Breast epithelium (tissue), 4 donors: ENCODE results near the gene TMEM79. TPM values are rescaled to one million over a fixed set of nuclear protein-coding genes. Genes with fewer than 3 reads are reported as not detected.

Experiments
- DNase-seq, 2 donors: peaks; one replicate each; pipeline ENCODE4 v3.0.0-alpha.2; 2019; ENCODE audit warnings: low spot score in 2 of 2
- H3K27ac ChIP-seq, 2 donors: fragments of 200-600 bp; sonication (generic) in 1 of 2; one replicate each; pipeline ENCODE4 v1.5.1; 2016 to 2019; ENCODE audit warnings: mild to moderate bottlenecking in 1 of 2
- H3K27me3 ChIP-seq, 2 donors: fragments of 200-600 bp; sonication (generic) in 1 of 2; one replicate each; pipeline versions ENCODE4 v1.5.1 to v1.6.0; 2017 to 2019; ENCODE audit warnings: control low read depth in 1 of 2, mild to moderate bottlenecking in 1 of 2
- H3K36me3 ChIP-seq: fragments of 200-600 bp; one replicate; pipeline ENCODE4 v1.5.1; 2019
- H3K4me1 ChIP-seq, 2 donors: fragments of 200-600 bp; sonication (generic); one replicate each; pipeline ENCODE4 v1.5.1; 2016 to 2019; ENCODE audit warnings: control low read depth in 1 of 2
- H3K4me3 ChIP-seq, 3 donors: fragments of 200-600 bp; sonication (generic); 1 replicate in 2 of 3; 2 replicates in 1 of 3; pipeline ENCODE4 v1.5.1; 2016 to 2019; ENCODE audit warnings: mild to moderate bottlenecking in 3 of 3, moderate library complexity in 2 of 3
- H3K9me3 ChIP-seq, 2 donors: fragments of 200-600 bp; sonication (generic) in 1 of 2; one replicate each; pipeline ENCODE4 v1.5.1; 2016 to 2019; ENCODE audit warnings: control low read depth in 1 of 2
- POLR2A ChIP-seq: fragments of 450-650 bp; IDR thresholded peaks from one replicate; pipeline ENCODE4 v1.6.1; 2016; ENCODE audit warnings: antibody characterized with exemption, mild to moderate bottlenecking, moderate library complexity
- POLR2AphosphoS5 ChIP-seq, 3 donors: sonication (generic); formaldehyde crosslinking; IDR thresholded peaks; one replicate each; pipeline ENCODE4 v1.6.1; 2017; ENCODE audit warnings: antibody characterized with exemption in 3 of 3
- intact Hi-C: fragments of 100-400 bp; cut with DNase I; formaldehyde crosslinking; loops from one replicate; pipeline ENCODE4 v1.15.1; 2023; ENCODE audit warnings: low total_unique reads
- total RNA-seq, 3 donors: library from RNA; depleted of rRNA; stranded (reverse); fragments of >200 nt; gene quantifications; one replicate each; pipeline ENCODE4 v1.1.0, GENCODE V29; 2016
- TF ChIP-seq, protein P1 (sequence below), 3 donors: fragments of 450-650 bp; IDR thresholded peaks; one replicate each; pipeline ENCODE4 v1.5.1; 2016 to 2017; ENCODE audit warnings: antibody characterized with exemption in 3 of 3, mild to moderate bottlenecking in 3 of 3, moderate library complexity in 3 of 3

The TMEM79 gene
- total RNA-seq, 3 donors from 2014 or later: 1.3 to 7.8 (median 4.9) TPM

DNA sequence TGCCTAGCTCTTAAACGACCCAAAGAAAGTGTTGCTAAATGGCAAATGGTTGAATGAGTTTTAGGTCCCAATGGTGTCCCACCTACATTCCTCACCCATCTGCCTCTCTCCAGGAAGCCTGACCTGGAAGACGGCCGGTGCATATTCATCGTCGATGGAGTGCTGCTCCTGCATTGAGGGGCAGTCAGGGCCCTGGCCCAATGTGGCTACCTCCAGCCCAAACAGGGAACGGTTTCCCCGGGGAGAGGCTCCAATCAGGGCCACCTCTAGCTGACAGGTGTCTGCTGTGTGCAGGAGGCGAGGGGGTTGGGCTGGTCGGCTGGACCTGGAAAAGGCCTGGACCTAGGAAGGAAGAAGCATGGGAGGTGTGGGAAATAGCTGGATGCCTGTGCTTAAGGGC is 9.8 kb downstream of the TMEM79 start:
- Histone ChIP-seq H3K36me3 (no peaks in the 10 kb centered on the region), H3K9me3 (no peaks in the 10 kb centered on the region), H3K27ac (peak overlapping the region in 1 of 2 donors; percentile 19), H3K4me3 (no peak overlapping the region), H3K4me1 (peaks cover 0 to 3% of the 10 kb centered on the region in 2 donors), H3K27me3 (no peaks in the 10 kb centered on the region)
- TF ChIP-seq, protein P1, sequence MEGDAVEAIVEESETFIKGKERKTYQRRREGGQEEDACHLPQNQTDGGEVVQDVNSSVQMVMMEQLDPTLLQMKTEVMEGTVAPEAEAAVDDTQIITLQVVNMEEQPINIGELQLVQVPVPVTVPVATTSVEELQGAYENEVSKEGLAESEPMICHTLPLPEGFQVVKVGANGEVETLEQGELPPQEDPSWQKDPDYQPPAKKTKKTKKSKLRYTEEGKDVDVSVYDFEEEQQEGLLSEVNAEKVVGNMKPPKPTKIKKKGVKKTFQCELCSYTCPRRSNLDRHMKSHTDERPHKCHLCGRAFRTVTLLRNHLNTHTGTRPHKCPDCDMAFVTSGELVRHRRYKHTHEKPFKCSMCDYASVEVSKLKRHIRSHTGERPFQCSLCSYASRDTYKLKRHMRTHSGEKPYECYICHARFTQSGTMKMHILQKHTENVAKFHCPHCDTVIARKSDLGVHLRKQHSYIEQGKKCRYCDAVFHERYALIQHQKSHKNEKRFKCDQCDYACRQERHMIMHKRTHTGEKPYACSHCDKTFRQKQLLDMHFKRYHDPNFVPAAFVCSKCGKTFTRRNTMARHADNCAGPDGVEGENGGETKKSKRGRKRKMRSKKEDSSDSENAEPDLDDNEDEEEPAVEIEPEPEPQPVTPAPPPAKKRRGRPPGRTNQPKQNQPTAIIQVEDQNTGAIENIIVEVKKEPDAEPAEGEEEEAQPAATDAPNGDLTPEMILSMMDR (IDR thresholded peaks at IDR 0.05): no peak
- TF ChIP-seq POLR2A (no peak), POLR2AphosphoS5 (IDR thresholded peaks at IDR 0.05) (no peak)
- intact Hi-C loops: loop anchor here (2.0 kb wide), 1 partner anchor 211 kb away; the partner anchor contains the start of gene MEX3A
- no peak for DNase-seq

DNA sequence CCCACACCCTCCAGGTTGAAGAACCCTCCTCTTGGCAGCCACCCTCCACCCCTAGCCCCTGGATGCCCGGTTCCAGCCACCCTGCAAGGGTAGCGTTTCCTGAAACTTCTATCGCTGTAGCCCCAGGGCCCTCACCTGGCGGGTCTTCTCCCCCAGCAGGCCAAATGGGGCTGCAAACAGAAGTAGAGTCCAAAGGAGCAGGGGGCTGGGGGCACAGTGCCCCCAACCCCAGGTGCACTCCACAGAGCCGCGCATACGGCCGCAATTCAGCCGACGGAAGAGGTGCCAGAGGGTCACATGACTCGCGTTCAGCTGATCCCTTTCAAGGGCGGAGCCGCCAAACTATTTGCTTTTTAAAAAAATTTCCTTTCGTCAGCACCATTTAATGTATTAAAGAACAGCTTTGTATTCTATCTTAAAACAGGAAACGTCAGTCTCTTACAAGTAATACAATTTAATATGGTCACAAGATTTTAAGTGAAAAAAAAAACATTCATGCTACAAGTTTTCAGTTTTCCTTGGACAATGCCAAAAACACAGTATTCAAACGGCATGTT is 11.3 kb downstream of the TMEM79 start, which contains the start of gene GLMP:
GLMP (minus strand) TSS at position 289 of the 557 bp plus-strand sequence; CDS start at position 255, 34 bp downstream.
- no peaks in the 10 kb centered on the region for H3K27me3 ChIP-seq
- peaks cover 0 to 3% of the 10 kb centered on the region in 2 donors for H3K4me1 ChIP-seq
- DNase-seq: peak; percentile 41 to 62
- H3K9me3 ChIP-seq: no peaks in the 10 kb centered on the region
- H3K27ac ChIP-seq: peak within 1 kb of the TSS; percentile 68 to 69
- peak in 2 of 3 donors; percentile 28 to 37 for TF ChIP-seq POLR2AphosphoS5 (IDR thresholded peaks at IDR 0.05)
- TF ChIP-seq, protein P1 (IDR thresholded peaks at IDR 0.05): no peak
- intact Hi-C loops: loop anchor here (5.0 kb wide), 1 partner anchor 1493 kb away; no protein-coding TSS in a partner anchor
- H3K4me3 ChIP-seq: peak within 1 kb of the TSS; percentile 64 to 79 (median 69)
- H3K36me3 ChIP-seq: no peaks in the 10 kb centered on the region

DNA sequence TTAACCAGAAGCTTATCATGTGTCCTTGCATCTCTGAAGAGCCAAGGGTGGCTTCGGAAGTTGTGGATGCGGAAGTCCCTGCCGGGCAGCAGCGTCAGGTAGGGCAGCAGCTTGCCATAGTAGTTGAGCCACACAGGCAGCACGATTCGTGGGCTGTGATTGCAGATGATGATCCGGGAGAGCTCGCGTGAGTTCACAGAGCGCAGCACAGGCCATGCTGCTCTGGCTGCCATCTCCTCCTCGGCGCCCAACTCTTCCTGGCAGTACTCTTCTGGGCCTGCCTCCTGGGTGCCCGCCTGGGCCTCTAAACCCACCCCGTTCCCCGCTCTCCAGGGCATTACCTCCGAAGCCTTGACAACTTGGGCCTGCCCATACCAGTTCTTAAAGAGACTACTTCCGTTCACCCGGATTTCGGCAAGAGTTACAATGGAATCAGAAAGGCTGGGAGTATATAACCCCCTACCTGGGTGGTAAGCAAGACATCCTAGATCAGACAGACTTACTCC is 14.8 kb downstream of the TMEM79 start, which contains the start of gene VHLL:
VHLL (minus strand) TSS at position 456 of the 506 bp plus-strand sequence; CDS start at position 338, 118 bp downstream.
- Histone ChIP-seq H3K9me3 (no peaks in the 10 kb centered on the region), H3K36me3 (no peaks in the 10 kb centered on the region), H3K27ac (no peak within 1 kb of the TSS), H3K4me3 (no peak within 1 kb of the TSS), H3K4me1 (peaks cover 0 to 3% of the 10 kb centered on the region in 2 donors), H3K27me3 (no peaks in the 10 kb centered on the region)
- intact Hi-C loops: loop anchor here (2.0 to 5.0 kb wide), 2 partner anchors 20 to 1497 kb away; no protein-coding TSS in a partner anchor
- DNase-seq: no peak
- TF ChIP-seq POLR2A: no peak
- TF ChIP-seq, protein P1 (IDR thresholded peaks at IDR 0.05): no peak
- TF ChIP-seq POLR2AphosphoS5 (IDR thresholded peaks at IDR 0.05): no peak

DNA sequence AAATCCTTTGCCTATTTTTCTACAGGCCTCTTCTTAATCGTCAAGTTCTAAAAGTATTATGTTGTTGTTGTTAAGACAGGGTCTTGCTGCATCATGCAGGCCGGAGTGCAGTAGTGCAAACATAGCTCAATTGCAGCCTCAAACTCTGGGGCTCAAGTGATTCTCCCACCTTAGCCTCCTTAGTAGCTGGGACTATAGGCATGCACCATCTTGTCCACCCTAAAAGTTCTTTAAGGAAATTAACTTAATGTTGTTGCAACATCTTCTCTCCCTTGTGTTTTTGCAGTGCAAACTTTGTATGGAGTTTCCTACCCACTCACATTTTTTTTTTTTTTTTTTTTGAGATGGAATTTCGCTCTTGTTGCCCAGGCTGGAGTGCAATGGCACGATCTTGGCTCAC is 19.1 kb downstream of the TMEM79 start:
- Histone ChIP-seq H3K27ac (no peak overlapping the region), H3K4me3 (no peak overlapping the region), H3K4me1 (no peaks in the 10 kb centered on the region), H3K36me3 (peaks cover 3% of the 10 kb centered on the region), H3K9me3 (no peaks in the 10 kb centered on the region), H3K27me3 (no peaks in the 10 kb centered on the region)
- no peak for DNase-seq
- TF ChIP-seq POLR2A (no peak), POLR2AphosphoS5 (IDR thresholded peaks at IDR 0.05) (no peak)
- TF ChIP-seq, protein P1 (IDR thresholded peaks at IDR 0.05): no peak
- intact Hi-C loops: no loop called here

DNA sequence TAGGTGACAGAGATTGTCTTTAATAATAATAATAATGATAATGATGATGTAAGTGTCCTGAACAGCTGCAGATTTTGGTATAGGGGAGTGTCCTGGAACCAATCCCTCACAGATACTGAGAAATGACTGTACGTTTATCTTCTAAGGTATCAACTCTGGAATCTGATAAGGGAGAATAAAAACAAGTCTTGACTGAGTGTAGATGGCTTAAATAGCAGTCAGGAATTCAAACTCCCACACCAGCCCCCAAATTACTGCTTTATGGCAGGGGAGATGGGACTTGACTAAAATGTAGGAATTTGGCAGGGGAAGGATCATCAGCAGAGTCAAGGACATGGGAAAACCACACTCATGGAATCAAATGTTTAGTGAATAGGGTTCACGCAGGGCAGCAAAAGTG is 21.1 kb downstream of the TMEM79 start:
- H3K36me3 ChIP-seq: peaks cover 7% of the 10 kb centered on the region
- DNase-seq: no peak
- no peaks in the 10 kb centered on the region for H3K9me3 ChIP-seq
- no peak overlapping the region for H3K4me3 ChIP-seq
- H3K27ac ChIP-seq: no peak overlapping the region
- H3K4me1 ChIP-seq: no peaks in the 10 kb centered on the region
- TF ChIP-seq, protein P1 (IDR thresholded peaks at IDR 0.05): no peak
- no peak for TF ChIP-seq POLR2A
- no peak for TF ChIP-seq POLR2AphosphoS5 (IDR thresholded peaks at IDR 0.05)
- H3K27me3 ChIP-seq: no peaks in the 10 kb centered on the region
- intact Hi-C loops: no loop called here
